ENCODE measurements around the gene SYNJ1.
"Not testable (repeated sequence)": the region's sequence is repeated elsewhere in the genome, so short reads cannot be mapped to it uniquely, and the experiment has no call there.

Gene SYNJ1

GRCh38 chr21:32698286-32698685, 29.5 kb downstream of the SYNJ1 start:
- H3K9ac ChIP-seq (ENCODE audit: low read depth, low read length): no peak overlapping the region
- no peaks in the 10 kb centered on the region for H3K9me3 ChIP-seq (ENCODE audit: control insufficient read depth, insufficient read depth, low read length)
- H3K4me1 ChIP-seq (ENCODE audit: insufficient read depth, low read length): no peaks in the 10 kb centered on the region
- no peaks in the 10 kb centered on the region for H3K36me3 ChIP-seq (ENCODE audit: insufficient read depth, low read length)

DNA sequence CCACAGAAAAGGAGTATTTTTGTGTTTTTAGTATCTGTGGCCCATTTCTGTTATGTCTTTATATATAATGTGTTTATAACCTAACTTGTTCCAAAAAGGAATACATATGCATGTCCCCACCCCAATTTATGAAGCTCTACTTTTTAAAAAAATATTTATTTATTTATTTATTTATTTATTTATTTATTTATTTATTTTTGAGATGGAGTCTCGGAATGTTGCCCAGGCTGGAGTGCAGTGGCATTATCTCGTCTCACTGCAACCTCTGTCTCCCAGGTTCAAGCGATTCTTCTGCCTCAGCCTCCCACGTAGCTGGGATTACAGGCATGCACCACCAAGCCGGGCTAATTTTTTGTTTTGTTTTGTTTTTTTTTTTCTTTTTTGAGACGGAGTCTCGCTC, 32.3 kb downstream of the SYNJ1 start:
- not testable (repeated sequence) for H3K9me3 ChIP-seq (ENCODE audit: control insufficient read depth, insufficient read depth, low read length); H3K4me1 ChIP-seq (ENCODE audit: insufficient read depth, low read length); H3K9ac ChIP-seq (ENCODE audit: low read depth, low read length); H3K36me3 ChIP-seq (ENCODE audit: insufficient read depth, low read length)

DNA sequence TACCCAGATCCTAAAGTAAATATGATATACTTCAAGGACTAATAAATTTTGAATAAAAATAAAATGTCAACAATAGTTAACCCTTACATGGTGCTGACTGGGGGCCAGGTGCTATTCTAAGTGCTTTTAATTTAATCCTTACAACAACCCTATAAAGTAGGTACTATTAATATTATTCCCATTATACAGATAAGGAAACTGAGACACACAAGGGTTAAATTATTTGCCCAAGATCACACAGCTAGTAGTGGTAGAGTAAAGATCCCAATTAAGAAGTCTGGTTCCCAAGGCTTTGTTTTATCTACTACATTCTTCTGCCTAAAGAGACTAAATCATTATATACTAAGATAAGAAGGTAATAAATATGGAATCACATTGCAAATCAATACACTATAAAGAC, 34.2 kb downstream of the SYNJ1 start:
- no peaks in the 10 kb centered on the region for H3K36me3 ChIP-seq (ENCODE audit: insufficient read depth, low read length)
- no peak overlapping the region for H3K9ac ChIP-seq (ENCODE audit: low read depth, low read length)
- no peaks in the 10 kb centered on the region for H3K9me3 ChIP-seq (ENCODE audit: control insufficient read depth, insufficient read depth, low read length)
- H3K4me1 ChIP-seq (ENCODE audit: insufficient read depth, low read length): no peaks in the 10 kb centered on the region

DNA sequence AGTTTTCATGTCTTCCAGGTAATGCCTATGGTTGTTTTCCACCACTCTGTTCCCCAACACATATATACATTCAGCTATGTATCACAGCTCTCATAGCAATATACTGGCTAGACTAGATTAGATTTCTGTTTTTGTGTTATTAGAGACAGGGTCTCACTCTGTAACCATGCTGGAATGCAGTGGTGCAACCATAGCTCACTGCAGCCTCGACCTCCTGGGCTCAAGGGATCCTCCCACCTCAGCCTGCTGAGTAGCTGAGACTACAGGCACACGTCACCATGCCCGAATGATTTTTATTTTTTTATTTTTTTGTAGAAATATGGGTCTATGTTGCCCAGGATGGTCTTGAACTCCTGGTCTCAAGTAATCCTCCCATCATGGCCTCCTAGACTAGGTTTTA, 37.7 kb downstream of the SYNJ1 start:
- Histone ChIP-seq H3K36me3 (ENCODE audit: insufficient read depth, low read length) (no peaks in the 10 kb centered on the region), H3K9ac (ENCODE audit: low read depth, low read length) (no peak overlapping the region), H3K4me1 (ENCODE audit: insufficient read depth, low read length) (no peaks in the 10 kb centered on the region), H3K9me3 (ENCODE audit: control insufficient read depth, insufficient read depth, low read length) (no peaks in the 10 kb centered on the region)

- H3K9me3 ChIP-seq (ENCODE audit: control insufficient read depth, insufficient read depth, low read length): no peaks in the 10 kb centered on the region
- H3K9ac ChIP-seq (ENCODE audit: low read depth, low read length): no peak overlapping the region
- no peaks in the 10 kb centered on the region for H3K36me3 ChIP-seq (ENCODE audit: insufficient read depth, low read length)
- H3K4me1 ChIP-seq (ENCODE audit: insufficient read depth, low read length): no peaks in the 10 kb centered on the region
Observed at GRCh38 chr21:32687643-32688345, 40.0 kb downstream of the SYNJ1 start.

DNA sequence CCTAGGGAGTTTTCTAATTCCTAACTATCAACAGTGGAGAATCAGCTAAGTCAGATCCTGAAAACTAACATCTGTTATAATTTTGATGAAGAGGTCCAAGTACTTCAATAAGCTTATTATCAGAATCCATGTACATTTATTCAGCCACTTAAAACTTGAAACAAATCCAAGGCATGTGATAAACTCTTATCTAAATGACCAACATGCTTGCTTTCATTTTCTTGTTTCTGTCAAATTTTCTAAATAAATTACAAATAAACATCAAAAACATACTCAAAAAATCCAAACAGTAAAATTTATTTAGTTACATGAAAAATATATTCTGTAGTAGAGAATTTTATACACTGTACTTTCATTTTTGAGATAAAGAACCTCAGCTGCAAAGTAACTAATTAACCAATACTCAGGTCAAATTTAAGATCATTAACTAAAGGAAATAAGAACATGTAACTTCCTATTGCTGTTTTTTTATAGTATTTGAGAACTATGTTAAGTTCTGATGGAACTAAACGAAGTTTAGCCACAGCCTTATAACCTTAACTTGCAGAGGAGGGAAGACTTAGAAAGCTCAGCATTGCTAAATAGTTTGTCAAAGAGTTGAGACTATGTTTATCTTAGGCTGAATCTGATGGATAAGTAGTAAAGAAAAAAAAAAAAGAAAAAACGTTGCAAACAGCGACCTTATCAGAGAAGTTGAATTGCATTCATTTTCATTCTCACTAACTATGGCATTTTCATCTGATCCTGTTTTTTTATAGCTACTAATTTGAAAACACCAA, 44.9 kb downstream of the SYNJ1 start:
- Histone ChIP-seq H3K9ac (ENCODE audit: low read depth, low read length) (no peak overlapping the region), H3K4me1 (ENCODE audit: insufficient read depth, low read length) (no peaks in the 10 kb centered on the region), H3K9me3 (ENCODE audit: control insufficient read depth, insufficient read depth, low read length) (no peaks in the 10 kb centered on the region), H3K36me3 (ENCODE audit: insufficient read depth, low read length) (no peaks in the 10 kb centered on the region)

DNA sequence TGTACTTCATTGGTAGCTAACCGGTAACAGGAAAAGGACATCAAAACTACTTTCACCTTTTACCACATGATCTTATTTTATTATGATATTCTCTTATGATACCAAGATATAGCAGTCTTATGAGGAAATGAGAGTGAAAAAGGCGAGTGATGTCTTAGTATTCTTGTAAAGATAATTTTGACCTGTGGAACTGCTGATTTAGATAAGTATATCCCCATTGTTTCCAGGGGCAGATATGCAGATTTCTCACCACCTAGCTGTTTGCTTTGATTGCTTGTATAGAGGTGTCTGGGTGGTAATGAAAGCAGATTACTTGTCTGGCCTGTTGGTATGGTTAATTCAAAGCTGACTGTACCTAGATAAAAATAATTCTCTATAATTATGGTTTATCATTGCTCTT, 53.1 kb downstream of the SYNJ1 start:
- no peaks in the 10 kb centered on the region for H3K36me3 ChIP-seq (ENCODE audit: insufficient read depth, low read length)
- no peaks in the 10 kb centered on the region for H3K4me1 ChIP-seq (ENCODE audit: insufficient read depth, low read length)
- H3K9ac ChIP-seq (ENCODE audit: low read depth, low read length): no peak overlapping the region
- H3K9me3 ChIP-seq (ENCODE audit: control insufficient read depth, insufficient read depth, low read length): no peaks in the 10 kb centered on the region

DNA sequence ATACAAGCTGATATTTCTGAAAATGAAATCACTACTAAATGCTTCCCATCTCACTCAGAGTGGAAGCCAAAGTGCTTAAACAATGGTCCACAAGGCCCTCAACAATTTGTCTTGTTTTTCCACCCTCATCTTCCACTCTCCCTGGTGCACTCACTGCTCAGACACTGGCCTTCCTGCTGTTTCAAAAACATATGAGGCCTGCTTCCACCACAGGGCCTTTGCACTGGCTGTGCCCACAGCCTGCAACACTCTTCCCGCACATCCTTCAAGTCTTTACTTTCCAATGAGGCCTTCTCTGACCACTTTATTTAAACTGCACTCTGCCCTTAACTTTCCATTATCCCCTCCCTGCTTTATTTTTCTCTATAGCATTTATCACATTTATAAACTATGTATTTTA, 53.8 kb downstream of the SYNJ1 start:
- H3K9me3 ChIP-seq (ENCODE audit: control insufficient read depth, insufficient read depth, low read length): no peaks in the 10 kb centered on the region
- no peaks in the 10 kb centered on the region for H3K36me3 ChIP-seq (ENCODE audit: insufficient read depth, low read length)
- no peak overlapping the region for H3K9ac ChIP-seq (ENCODE audit: low read depth, low read length)
- no peaks in the 10 kb centered on the region for H3K4me1 ChIP-seq (ENCODE audit: insufficient read depth, low read length)

- H3K9me3 ChIP-seq (ENCODE audit: control insufficient read depth, insufficient read depth, low read length): peaks cover 7% of the 10 kb centered on the region; the same call in 1 of the 2 replicates
- no peaks in the 10 kb centered on the region for H3K4me1 ChIP-seq (ENCODE audit: insufficient read depth, low read length)
- no peaks in the 10 kb centered on the region; the same call in none of the 2 replicates for H3K36me3 ChIP-seq (ENCODE audit: insufficient read depth, low read length)
- no peak overlapping the region for H3K9ac ChIP-seq (ENCODE audit: low read depth, low read length)
Observed at GRCh38 chr21:32666258-32666657, 61.6 kb downstream of the SYNJ1 start.

DNA sequence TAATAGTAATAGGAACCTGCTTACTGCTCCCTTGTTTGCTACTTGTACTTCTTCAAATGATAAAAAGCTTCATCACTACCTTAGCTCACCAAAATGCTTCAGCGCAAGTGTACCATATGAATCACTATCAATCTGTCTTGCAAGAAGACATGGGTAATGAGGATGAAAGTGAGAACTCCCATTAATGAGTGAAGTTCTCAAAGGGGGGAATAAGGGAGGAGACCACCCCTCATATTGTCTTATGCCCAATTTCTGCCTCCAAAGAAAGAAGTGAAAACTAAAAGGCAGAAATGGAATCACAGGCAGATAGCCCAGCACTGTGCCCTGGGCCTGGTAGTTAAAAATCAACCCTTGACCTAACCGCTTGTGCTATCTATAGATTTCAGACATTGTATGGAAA, 63.7 kb downstream of the SYNJ1 start:
- not testable (repeated sequence) for H3K9ac ChIP-seq (ENCODE audit: low read depth, low read length); H3K36me3 ChIP-seq (ENCODE audit: insufficient read depth, low read length); H3K4me1 ChIP-seq (ENCODE audit: insufficient read depth, low read length); H3K9me3 ChIP-seq (ENCODE audit: control insufficient read depth, insufficient read depth, low read length)

DNA sequence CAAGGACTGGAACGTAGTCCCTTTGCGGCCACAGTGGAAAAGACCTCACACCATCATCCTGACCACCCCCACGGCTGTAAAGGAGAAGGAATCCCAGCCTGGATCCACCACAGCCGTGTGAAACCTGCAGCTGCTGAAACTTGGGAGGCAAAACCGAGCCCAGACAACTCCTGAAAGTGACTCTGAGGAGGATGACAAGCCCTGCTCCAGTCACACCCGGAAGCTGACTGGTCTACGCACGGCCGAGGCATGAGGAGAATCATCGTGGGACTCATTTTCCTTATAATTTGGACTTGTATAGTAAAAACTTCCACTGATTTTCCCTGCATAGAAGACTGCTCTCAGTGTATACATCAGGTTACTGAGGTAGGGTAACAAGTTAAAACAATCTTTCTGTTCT, 65.8 kb downstream of the SYNJ1 start:
- H3K36me3 ChIP-seq (ENCODE audit: insufficient read depth, low read length); H3K9ac ChIP-seq (ENCODE audit: low read depth, low read length); H3K9me3 ChIP-seq (ENCODE audit: control insufficient read depth, insufficient read depth, low read length): not testable (repeated sequence)

DNA sequence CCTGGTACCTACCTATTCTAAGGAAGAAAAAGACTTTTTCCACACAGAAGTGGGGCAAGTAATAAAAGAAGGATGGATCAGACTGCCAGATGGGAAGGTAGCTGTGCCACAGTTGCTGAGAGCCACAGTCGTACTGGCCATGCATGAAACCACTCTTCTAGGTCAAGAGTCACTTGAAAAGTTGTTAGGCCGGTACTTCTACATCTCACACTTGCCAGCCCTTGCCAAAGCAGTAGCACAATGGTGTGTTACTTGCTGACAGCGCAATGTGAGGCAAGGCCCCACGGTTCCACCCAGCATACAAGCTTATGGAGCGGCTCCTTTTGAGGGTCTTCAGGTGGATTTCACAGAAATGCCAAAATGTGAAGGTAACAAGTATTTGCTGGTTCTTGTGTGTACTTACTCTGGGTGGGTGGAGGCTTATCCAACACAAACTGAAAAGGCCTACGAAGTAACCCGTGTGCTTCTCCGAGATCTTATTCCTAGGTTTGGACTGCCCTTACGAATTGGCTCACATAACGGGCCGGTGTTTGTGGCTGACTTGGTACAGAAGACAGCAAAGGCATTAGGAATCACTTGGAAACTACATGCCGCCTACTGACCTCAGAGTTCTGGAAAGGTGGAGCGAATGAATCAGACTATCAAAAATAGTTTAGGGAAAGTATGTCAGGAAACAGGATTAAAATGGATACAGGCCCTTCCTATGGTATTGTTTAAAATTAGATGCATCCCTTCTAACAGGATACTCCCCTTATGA, 66.6 kb downstream of the SYNJ1 start:
- not testable (repeated sequence) for H3K9ac ChIP-seq (ENCODE audit: low read depth, low read length); H3K36me3 ChIP-seq (ENCODE audit: insufficient read depth, low read length); H3K4me1 ChIP-seq (ENCODE audit: insufficient read depth, low read length); H3K9me3 ChIP-seq (ENCODE audit: control insufficient read depth, insufficient read depth, low read length)

More for the DNA sequence above, 65.8 kb downstream of the SYNJ1 start:
- H3K4me1 ChIP-seq (ENCODE audit: insufficient read depth, low read length): not testable (repeated sequence)

DNA sequence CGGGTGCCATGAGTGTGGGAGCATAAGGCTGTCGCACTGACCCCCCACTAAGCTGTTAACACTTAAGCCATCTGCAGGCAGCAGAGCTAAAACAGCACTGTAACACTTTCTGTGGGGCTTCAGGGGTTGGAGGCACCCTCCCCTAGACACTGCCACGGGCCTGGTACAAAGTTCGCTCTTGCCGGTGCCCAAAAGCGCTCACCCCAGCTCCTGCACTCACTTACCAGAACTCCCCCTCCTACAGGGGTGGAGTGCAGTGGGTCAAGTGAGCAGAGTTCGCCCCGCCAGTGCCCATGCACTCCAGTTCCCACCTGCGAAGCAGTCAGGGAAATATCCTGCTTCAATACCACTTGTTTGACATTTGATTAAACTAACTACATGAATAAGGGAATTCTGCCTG, 69.3 kb downstream of the SYNJ1 start:
- Histone ChIP-seq H3K36me3 (ENCODE audit: insufficient read depth, low read length) (no peaks in the 10 kb centered on the region), H3K4me1 (ENCODE audit: insufficient read depth, low read length) (no peaks in the 10 kb centered on the region), H3K9ac (ENCODE audit: low read depth, low read length) (no peak overlapping the region), H3K9me3 (ENCODE audit: control insufficient read depth, insufficient read depth, low read length) (0 out of 2 replicates have a peak, but pooled peaks cover 2% of the 10 kb centered on the region)

DNA sequence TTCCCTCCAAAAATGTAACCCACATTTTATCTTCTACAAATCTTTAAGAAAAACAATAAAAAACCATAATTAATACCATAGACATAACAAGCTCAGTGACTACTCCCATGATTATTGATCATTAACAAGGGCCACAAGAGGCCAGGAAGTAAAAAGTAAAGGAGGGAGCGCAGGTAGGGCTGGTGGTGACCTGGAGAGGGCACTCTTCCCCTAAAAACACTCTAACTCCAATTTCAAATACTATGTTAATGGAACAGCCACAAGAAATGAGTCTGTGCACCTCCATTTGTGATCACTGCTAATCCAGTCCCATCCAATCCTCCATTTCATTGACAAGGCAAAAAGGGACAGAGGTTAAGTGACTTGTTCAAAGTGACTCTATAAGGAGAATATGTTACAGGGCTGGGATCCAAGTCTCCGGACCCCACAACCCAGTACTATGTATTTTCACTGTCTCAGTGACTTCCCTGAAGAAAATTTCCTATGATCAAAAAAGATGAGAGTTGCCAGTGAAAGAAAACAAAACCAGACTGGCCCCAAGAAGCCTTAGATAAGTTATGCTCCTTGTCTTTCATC, 74.4 kb downstream of the SYNJ1 start:
- no peak overlapping the region for H3K9ac ChIP-seq (ENCODE audit: low read depth, low read length)
- no peaks in the 10 kb centered on the region for H3K4me1 ChIP-seq (ENCODE audit: insufficient read depth, low read length)
- H3K36me3 ChIP-seq (ENCODE audit: insufficient read depth, low read length): no peaks in the 10 kb centered on the region
- no peaks in the 10 kb centered on the region for H3K9me3 ChIP-seq (ENCODE audit: control insufficient read depth, insufficient read depth, low read length)

All from ES-I3 (cell line).